Colonic mucosa (tissue), 4 donors: ENCODE measurements around the gene OSBPL7. TPM values are rescaled to one million over a fixed set of nuclear protein-coding genes. Genes with fewer than 3 reads are reported as not detected.

Experiments used
- DNase-seq: peaks from one replicate; pipeline ENCODE4 v3.0.0-alpha.2; 2020
- H3K27ac ChIP-seq: fragments of 200-600 bp; one replicate; pipeline ENCODE4 v1.8.0; 2021
- H3K27me3 ChIP-seq: fragments of 200-600 bp; one replicate; pipeline ENCODE4 v1.8.0; 2021
- H3K36me3 ChIP-seq: fragments of 200-600 bp; one replicate; pipeline ENCODE4 v1.8.0; 2021
- H3K4me1 ChIP-seq: fragments of 200-600 bp; one replicate; pipeline ENCODE4 v1.8.0; 2021; ENCODE audit warnings: mild to moderate bottlenecking
- H3K4me3 ChIP-seq: fragments of 200-600 bp; one replicate; pipeline ENCODE4 v1.8.0; 2021
- H3K9ac ChIP-seq, 2 donors: one replicate each; pipeline ENCODE4 v1.7.0; 2013; ENCODE audit warnings: control low read depth in 2 of 2, low read depth in 2 of 2, low read length in 2 of 2
- H3K9me3 ChIP-seq: fragments of 200-600 bp; one replicate; pipeline ENCODE4 v1.8.0; 2021
- CTCF ChIP-seq: fragments of 200-600 bp; IDR thresholded peaks from one replicate; pipeline ENCODE4 v1.8.0; 2022; ENCODE audit warnings: antibody characterized with exemption, mild to moderate bottlenecking
- intact Hi-C: fragments of 100-400 bp; cut with DNase I; formaldehyde crosslinking; loops from one replicate; pipeline ENCODE4 v1.14.1; 2022
- total RNA-seq, 2 donors: library from RNA; stranded (reverse); fragmentation: NEBNext Ultra II Directional in 1 of 2; extraction: Animal tissue kit (Norgen Biotek cat#: 25700) in 1 of 2; gene quantifications; one replicate each; pipeline ENCODE4 v1.2.1, GENCODE V29; 2021
- donor health status: healthy.
- donor health status: DM: no; HTN: no; CAD: no.
- donor health status: DM: no; HTN: no; CAD: no.

The OSBPL7 gene
- total RNA-seq, 2 donors from 2014 or later = 34.8 to 93.6 TPM

DNA sequence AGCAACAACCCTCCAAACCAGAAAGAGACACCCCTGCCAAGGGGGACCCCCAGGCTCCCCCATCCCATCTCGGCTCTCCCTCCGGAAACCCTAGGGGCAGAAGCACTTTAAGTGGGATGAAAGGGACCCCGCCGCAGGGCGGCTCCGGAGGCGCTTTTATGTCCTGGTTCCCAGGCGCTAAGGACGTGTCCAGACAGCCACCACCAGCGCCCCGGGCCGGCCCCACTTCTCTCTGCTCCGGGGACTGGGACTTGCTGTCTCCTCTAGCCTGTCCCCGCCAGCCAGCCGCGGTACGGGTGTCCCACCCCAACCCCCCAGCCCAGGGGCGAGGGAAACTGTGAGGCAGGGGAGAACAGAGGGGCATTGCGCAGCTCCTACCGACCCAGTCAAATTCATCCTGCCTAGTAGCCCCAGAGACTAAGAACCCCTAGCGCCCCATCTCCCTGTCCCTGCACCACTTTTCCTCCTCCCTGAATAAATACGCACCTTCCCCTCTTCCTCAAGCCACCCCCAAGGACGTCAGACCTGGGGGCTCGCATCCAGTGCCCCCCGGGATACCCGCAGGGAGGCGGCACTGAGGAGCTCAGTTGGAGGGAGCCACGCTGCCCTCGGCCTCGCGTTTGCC is 25.2 kb upstream of the OSBPL7 start:
- Histone ChIP-seq H3K4me1 (peaks cover 11% of the 10 kb centered on the region), H3K36me3 (no peaks in the 10 kb centered on the region), H3K27me3 (peaks cover 28% of the 10 kb centered on the region), H3K9me3 (no peaks in the 10 kb centered on the region), H3K9ac (no peak overlapping the region), H3K27ac (no peak overlapping the region), H3K4me3 (no peak overlapping the region)
- TF ChIP-seq CTCF = no peak
- no peak for DNase-seq
- intact Hi-C loops = loop anchor here (10.0 kb wide), 1 partner anchor 128 kb away; the partner anchor contains the start of gene CDK5RAP3

DNA sequence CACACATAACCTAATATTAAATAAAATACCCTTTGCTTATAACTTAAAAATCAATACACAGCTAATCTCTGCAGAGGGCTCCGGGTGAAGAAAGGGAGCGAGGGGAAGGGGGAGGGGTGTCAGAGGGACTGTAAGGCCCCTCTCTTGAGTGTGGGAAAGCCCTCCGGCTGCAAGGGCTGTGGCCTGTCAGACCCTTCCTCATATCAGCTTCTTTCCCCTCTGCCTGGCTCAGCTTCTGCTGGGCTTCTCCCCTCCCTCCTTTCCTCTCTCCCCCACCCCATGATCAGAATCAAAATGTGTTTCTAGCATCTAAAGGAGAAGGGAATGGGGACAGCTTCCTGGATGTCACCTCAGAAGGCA is 24.1 kb upstream of the OSBPL7 start:
- intact Hi-C loops = loop anchor here (10.0 kb wide), 1 partner anchor 129 kb away; the partner anchor contains the start of gene CDK5RAP3

DNA sequence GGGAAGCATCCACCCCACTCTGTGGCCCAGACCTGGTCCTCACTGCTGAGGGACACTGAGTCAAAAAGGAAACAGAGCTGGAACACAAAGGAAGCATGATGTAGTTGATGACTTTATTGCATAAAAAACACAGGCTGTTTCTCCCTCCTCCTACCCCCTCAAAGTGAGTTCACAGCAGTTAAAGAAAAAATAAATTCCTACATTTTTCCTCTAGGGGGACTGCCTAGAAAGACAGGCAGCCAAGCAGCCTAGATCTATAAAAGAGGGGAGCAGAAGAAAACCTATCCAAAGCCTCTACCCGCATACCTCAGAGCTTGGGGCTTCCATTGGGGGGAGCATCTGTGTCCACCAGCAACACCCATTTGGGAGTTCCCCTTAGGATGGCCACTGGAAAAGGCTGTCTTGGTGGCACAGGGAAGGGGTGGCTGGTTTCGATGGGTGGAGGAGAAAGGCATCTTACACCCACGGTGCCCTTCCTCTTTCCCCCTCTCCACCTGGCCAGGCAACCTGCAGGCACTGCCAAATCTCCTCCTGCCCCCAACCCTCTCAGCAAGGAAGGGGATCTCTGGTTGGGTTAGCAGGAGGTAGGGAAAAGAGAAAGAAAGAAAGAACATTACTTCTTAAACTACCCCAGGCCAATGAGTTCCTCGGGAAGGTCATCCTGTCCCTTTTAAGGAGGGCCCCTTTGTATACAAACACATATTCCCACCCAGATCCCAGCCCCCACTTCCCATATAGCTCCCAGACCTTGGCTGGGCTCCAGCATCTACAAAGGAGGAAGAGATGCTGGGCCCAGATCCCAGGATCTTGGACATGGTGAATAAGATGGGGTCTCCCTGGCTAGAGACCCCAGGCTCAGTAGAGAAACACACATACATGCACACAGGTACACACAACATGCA is 23.5 kb upstream of the OSBPL7 start:
- Histone ChIP-seq H3K9me3 (no peaks in the 10 kb centered on the region), H3K9ac (no peak overlapping the region), H3K27ac (no peak overlapping the region), H3K4me1 (peaks cover 12% of the 10 kb centered on the region), H3K36me3 (no peaks in the 10 kb centered on the region), H3K27me3 (peaks cover 18% of the 10 kb centered on the region), H3K4me3 (no peak overlapping the region)
- TF ChIP-seq CTCF = no peak
- DNase-seq = no peak
- intact Hi-C loops = loop anchor here (10.0 kb wide), 1 partner anchor 130 kb away; the partner anchor contains the start of gene CDK5RAP3

More for the DNA sequence above, 24.1 kb upstream of the OSBPL7 start:
- Histone ChIP-seq H3K27ac (no peak overlapping the region), H3K27me3 (peaks cover 20% of the 10 kb centered on the region), H3K9ac (no peak overlapping the region), H3K4me3 (no peak overlapping the region), H3K4me1 (peaks cover 11% of the 10 kb centered on the region), H3K9me3 (no peaks in the 10 kb centered on the region), H3K36me3 (no peaks in the 10 kb centered on the region)
- no peak for TF ChIP-seq CTCF
- DNase-seq = no peak

DNA sequence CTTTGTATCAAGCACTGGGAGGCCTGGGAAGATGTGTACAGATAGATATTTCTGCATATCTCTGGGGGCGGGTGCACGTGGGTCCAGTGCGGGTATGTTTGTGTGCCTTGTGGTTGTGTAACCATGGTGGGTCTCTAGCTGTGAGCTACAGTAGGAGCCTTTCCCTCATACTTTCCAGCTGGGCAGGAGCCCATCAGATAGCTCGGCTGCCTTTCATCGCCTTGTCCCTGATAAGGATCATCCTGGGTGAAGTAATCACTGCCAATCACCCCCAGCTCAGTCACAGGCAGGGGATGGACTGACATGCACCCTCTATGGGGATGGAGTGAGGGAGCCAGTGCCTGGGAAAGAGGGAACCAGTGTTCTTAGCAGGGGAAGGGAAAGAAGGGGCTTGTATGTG is 22.6 kb upstream of the OSBPL7 start:
- Histone ChIP-seq H3K36me3 (no peaks in the 10 kb centered on the region), H3K27me3 (peaks cover 18% of the 10 kb centered on the region)
- intact Hi-C loops = loop anchor here (10.0 kb wide), 1 partner anchor 131 kb away; the partner anchor contains the start of gene CDK5RAP3

More for the DNA sequence above, 22.6 kb upstream of the OSBPL7 start:
- Histone ChIP-seq H3K4me3 (no peak overlapping the region), H3K9ac (no peak overlapping the region), H3K4me1 (peaks cover 15% of the 10 kb centered on the region), H3K9me3 (no peaks in the 10 kb centered on the region), H3K27ac (no peak overlapping the region)
- TF ChIP-seq CTCF = no peak
- no peak for DNase-seq
